PC-3 (cell line): ENCODE measurements around the gene RASGRP3. TPM values are rescaled to one million over a fixed set of nuclear protein-coding genes. Genes with fewer than 3 reads are reported as not detected.

Source experiments
- ATAC-seq: fragments of 200-7000 bp; cut with Tn5 transposase; 2 replicates; pipeline ENCODE4 v1.9.1; 2020; ENCODE audit warnings: mild to moderate bottlenecking, moderate library complexity
- BruUV-seq: library from RNA; stranded (reverse); fragments of 400-500 nt; replicated peaks from 2 replicates; lab custom pipeline; 2021; lab: Mats Ljungman, UMichigan
- CTCF ChIA-PET: fragments of 300-600 bp; sonication (Branson Sonifier 250); formaldehyde crosslinking; loops from one replicate; lab custom pipeline; 2022; ENCODE audit warnings: antibody characterized with exemption; lab: Charles Lee
- POLR2A ChIA-PET: fragments of 300-600 bp; sonication (Branson Sonifier 250); formaldehyde crosslinking; loops from one replicate; lab custom pipeline; 2022; ENCODE audit warnings: antibody characterized with exemption; ENCODE audit not compliant: unreplicated experiment; lab: Charles Lee
- DNase-seq: peaks from one replicate; pipeline ENCODE4 v3.0.0-alpha.2; 2015
- H2AFZ ChIP-seq: fragments of 300-600 bp; sonication (generic); 2 replicates; pipeline ENCODE4 v1.6.0; 2016; ENCODE audit warnings: antibody characterized with exemption, low read length
- H3F3A ChIP-seq: fragments of 300-600 bp; sonication (generic); one replicate; pipeline ENCODE4 v1.6.0; 2017; ENCODE audit warnings: antibody characterized with exemption, low read length, control low read depth, mild to moderate bottlenecking; ENCODE audit not compliant: unreplicated experiment
- H3K27ac ChIP-seq: fragments of 300-600 bp; sonication (generic); 2 replicates; pipeline ENCODE4 v1.5.1; 2016; ENCODE audit warnings: mild to moderate bottlenecking, low read length
- H3K27me3 ChIP-seq: fragments of 300-600 bp; sonication (generic); 2 replicates; pipeline ENCODE4 v1.6.1; 2016; ENCODE audit warnings: low read length, mixed read lengths
- H3K36me3 ChIP-seq: fragments of 300-600 bp; sonication (generic); 2 replicates; pipeline ENCODE4 v1.6.1; 2016; ENCODE audit warnings: low read depth, mixed run types, low read length, mixed read lengths
- H3K4me1 ChIP-seq: fragments of 300-600 bp; sonication (generic); 2 replicates; pipeline ENCODE4 v1.5.1; 2016; ENCODE audit warnings: low read length; ENCODE audit not compliant: insufficient read depth
- H3K4me2 ChIP-seq: fragments of 300-600 bp; sonication (generic); 2 replicates; pipeline ENCODE4 v1.6.0; 2016; ENCODE audit warnings: low read length
- H3K4me3 ChIP-seq: fragments of 300-600 bp; sonication (generic); 2 replicates; pipeline ENCODE4 v1.5.1; 2016; ENCODE audit warnings: mild to moderate bottlenecking, low read length, mixed read lengths
- H3K79me2 ChIP-seq: fragments of 300-600 bp; sonication (generic); 2 replicates; pipeline ENCODE4 v1.6.1; 2017; ENCODE audit warnings: low read length, mixed read lengths
- H3K9ac ChIP-seq: fragments of 300-600 bp; sonication (generic); 2 replicates; pipeline ENCODE4 v1.6.0; 2016; ENCODE audit warnings: mild to moderate bottlenecking, low read length
- H3K9me2 ChIP-seq: fragments of 300-600 bp; sonication (generic); replicated peaks from 2 replicates; pipeline ENCODE4 v1.6.1; 2016; ENCODE audit warnings: mixed run types, low read length, mixed read lengths
- H3K9me3 ChIP-seq: fragments of 300-600 bp; sonication (generic); 2 replicates; pipeline ENCODE4 v1.6.1; 2016; ENCODE audit warnings: low read length, mixed read lengths
- H4K20me1 ChIP-seq: fragments of 300-600 bp; sonication (generic); 2 replicates; pipeline ENCODE4 v1.6.1; 2016; ENCODE audit warnings: low read length, mixed read lengths
- CTCF ChIP-seq: fragments of 300-600 bp; sonication (generic); conservative IDR thresholded peaks from 2 replicates; pipeline ENCODE4 v1.5.1; 2017; ENCODE audit warnings: antibody characterized with exemption, low read depth, mild to moderate bottlenecking, low read length
- EZH2 ChIP-seq: fragments of 300-600 bp; sonication (generic); IDR thresholded peaks from one replicate; pipeline ENCODE4 v1.6.1; 2017; ENCODE audit warnings: antibody characterized with exemption, mild to moderate bottlenecking, low read length; ENCODE audit not compliant: unreplicated experiment
- EZH2phosphoT487 ChIP-seq: fragments of 300-600 bp; sonication (generic); IDR thresholded peaks from 2 replicates; pipeline ENCODE4 v1.6.1; 2018; ENCODE audit warnings: mild to moderate bottlenecking, antibody characterized with exemption, low read length, borderline replicate concordance
- intact Hi-C: fragments of 100-400 bp; cut with micrococcal nuclease; formaldehyde crosslinking; loops from 2 replicates; pipeline ENCODE4 v1.9.0; 2023
- total RNA-seq: library from RNA; depleted of rRNA; stranded (reverse); fragments of >200 nt; gene quantifications from 2 replicates; pipeline ENCODE4 v1.2.3, GENCODE V29; 2014

The RASGRP3 gene
- total RNA-seq, 1 experiment from 2014 or later = 0.15 TPM

- no peaks in the 10 kb centered on the region for H3K79me2 ChIP-seq
- no peak overlapping the region for H3K4me3 ChIP-seq
- intact Hi-C loops = no loop called here
- CTCF ChIA-PET = no interaction called here
- H3K4me2 ChIP-seq = no peak overlapping the region
- POLR2A ChIA-PET = no interaction called here
- ATAC-seq (no peak), DNase-seq (peak; percentile 19)
- no peaks in the 10 kb centered on the region for H3K36me3 ChIP-seq
- peaks cover 10% of the 10 kb centered on the region for H3K4me1 ChIP-seq
- H3K9ac ChIP-seq = no peak overlapping the region
- H3F3A ChIP-seq = no peaks in the 10 kb centered on the region
- H4K20me1 ChIP-seq = no peaks in the 10 kb centered on the region
- no peak overlapping the region for H3K27ac ChIP-seq
- no peaks in the 10 kb centered on the region for H3K9me2 ChIP-seq
- no peaks in the 10 kb centered on the region for H3K9me3 ChIP-seq
- BruUV-seq = no TSS peak
- no peaks in the 10 kb centered on the region for H3K27me3 ChIP-seq
- H2AFZ ChIP-seq = peak overlapping the region; percentile 78; the same call in 1 of the 2 replicates
- TF ChIP-seq EZH2phosphoT487 (no peak), EZH2 (no peak), CTCF (no peak)
Measured at GRCh38 chr2:33530690-33531548, 54.5 kb downstream of the RASGRP3 start.

- CTCF ChIA-PET = no interaction called here
- H2AFZ ChIP-seq = no peak overlapping the region
Measured at GRCh38 chr2:33531549-33532059, 55.2 kb downstream of the RASGRP3 start.

More at GRCh38 chr2:33531549-33532059, 55.2 kb downstream of the RASGRP3 start:
- BruUV-seq = no TSS peak
- Histone ChIP-seq H3K9me2 (no peaks in the 10 kb centered on the region), H3K79me2 (no peaks in the 10 kb centered on the region), H3F3A (no peaks in the 10 kb centered on the region), H3K27ac (no peak overlapping the region), H3K4me2 (no peak overlapping the region), H3K9me3 (no peaks in the 10 kb centered on the region), H3K36me3 (no peaks in the 10 kb centered on the region), H4K20me1 (no peaks in the 10 kb centered on the region), H3K27me3 (no peaks in the 10 kb centered on the region), H3K4me3 (no peak overlapping the region), H3K9ac (no peak overlapping the region), H3K4me1 (peaks cover 10% of the 10 kb centered on the region)
- DNase-seq = no peak
- TF ChIP-seq EZH2 = no peak
- no peak for TF ChIP-seq CTCF
- TF ChIP-seq EZH2phosphoT487 = no peak
- intact Hi-C loops = no loop called here
- POLR2A ChIA-PET = no interaction called here
- ATAC-seq = no peak
